KMS-11 (cell line): ENCODE measurements around the gene GRM8.

Experiments
- H2AFZ ChIP-seq: fragments of 200-600 bp; sonication (generic); 2 replicates; pipeline ENCODE4 v1.6.1; 2016; ENCODE audit warnings: antibody characterized with exemption, mixed run types, low read depth
- H3K27ac ChIP-seq: fragments of 200-600 bp; sonication (generic); 2 replicates; pipeline ENCODE4 v1.6.1; 2016; ENCODE audit warnings: mild to moderate bottlenecking, mixed run types
- H3K27me3 ChIP-seq: fragments of 200-600 bp; sonication (generic); 2 replicates; pipeline ENCODE4 v1.6.1; 2017; ENCODE audit warnings: mild to moderate bottlenecking, low read depth, mixed run types, moderate library complexity; ENCODE audit not compliant: insufficient read depth
- H3K36me3 ChIP-seq: fragments of 200-600 bp; sonication (generic); 2 replicates; pipeline ENCODE4 v1.6.1; 2017; ENCODE audit warnings: mild to moderate bottlenecking, mixed run types; ENCODE audit not compliant: insufficient read depth
- H3K4me1 ChIP-seq: fragments of 200-600 bp; sonication (generic); 2 replicates; pipeline ENCODE4 v1.6.1; 2016; ENCODE audit warnings: mild to moderate bottlenecking, low read depth, mixed run types; ENCODE audit not compliant: poor library complexity, severe bottlenecking
- H3K4me2 ChIP-seq: fragments of 200-600 bp; sonication (generic); 2 replicates; pipeline ENCODE4 v1.7.0; 2016; ENCODE audit warnings: mild to moderate bottlenecking, mixed run types
- H3K4me3 ChIP-seq: fragments of 200-600 bp; sonication (generic); IDR thresholded peaks from 2 replicates; pipeline ENCODE4 v1.6.1; 2017; ENCODE audit warnings: low read depth, low read length, mixed read lengths; ENCODE audit not compliant: insufficient read depth
- H3K79me2 ChIP-seq: fragments of 200-600 bp; sonication (generic); 2 replicates; pipeline ENCODE4 v1.6.1; 2016; ENCODE audit warnings: low read depth, mixed run types; ENCODE audit not compliant: insufficient read depth
- H3K9ac ChIP-seq: fragments of 200-600 bp; sonication (generic); 2 replicates; pipeline ENCODE4 v1.6.1; 2016; ENCODE audit warnings: mild to moderate bottlenecking, mixed run types
- H4K20me1 ChIP-seq: fragments of 200-600 bp; sonication (generic); 2 replicates; pipeline ENCODE4 v1.6.1; 2016; ENCODE audit warnings: mild to moderate bottlenecking, mixed run types; ENCODE audit not compliant: insufficient read depth
- CTCF ChIP-seq: fragments of 200-600 bp; sonication (generic); conservative IDR thresholded peaks from 2 replicates; pipeline ENCODE4 v1.6.1; 2017; ENCODE audit warnings: low read depth, mild to moderate bottlenecking, antibody characterized with exemption, low read length, moderate library complexity, mixed read lengths

GRM8 gene

GRCh38 chr7:126843883-126844282 is 408.9 kb downstream of the GRM8 start:
- no peaks in the 10 kb centered on the region for H3K4me1 ChIP-seq
- no peak overlapping the region for H3K4me3 ChIP-seq
- TF ChIP-seq CTCF: no peak
- H3K27ac ChIP-seq: no peak overlapping the region
- H3K36me3 ChIP-seq: no peaks in the 10 kb centered on the region
- H3K79me2 ChIP-seq: no peaks in the 10 kb centered on the region
- H3K9ac ChIP-seq: no peak overlapping the region
- H3K27me3 ChIP-seq: no peaks in the 10 kb centered on the region
- no peak overlapping the region for H3K4me2 ChIP-seq
- no peak overlapping the region for H2AFZ ChIP-seq
- no peaks in the 10 kb centered on the region for H4K20me1 ChIP-seq

GRCh38 chr7:126843336-126843735 is 409.4 kb downstream of the GRM8 start:
- no peaks in the 10 kb centered on the region for H3K79me2 ChIP-seq
- H3K9ac ChIP-seq: no peak overlapping the region
- no peak overlapping the region for H3K4me2 ChIP-seq
- H4K20me1 ChIP-seq: no peaks in the 10 kb centered on the region
- no peak overlapping the region for H3K4me3 ChIP-seq
- no peak overlapping the region for H3K27ac ChIP-seq
- no peak overlapping the region for H2AFZ ChIP-seq
- no peaks in the 10 kb centered on the region for H3K27me3 ChIP-seq
- H3K4me1 ChIP-seq: no peaks in the 10 kb centered on the region
- no peak for TF ChIP-seq CTCF
- H3K36me3 ChIP-seq: no peaks in the 10 kb centered on the region

- Histone ChIP-seq H3K36me3 (no peaks in the 10 kb centered on the region), H3K4me3 (no peak overlapping the region), H4K20me1 (no peaks in the 10 kb centered on the region), H3K27ac (no peak overlapping the region), H2AFZ (no peak overlapping the region), H3K4me2 (no peak overlapping the region), H3K4me1 (no peaks in the 10 kb centered on the region), H3K27me3 (no peaks in the 10 kb centered on the region), H3K79me2 (no peaks in the 10 kb centered on the region), H3K9ac (no peak overlapping the region)
- TF ChIP-seq CTCF: no peak
Observed at GRCh38 chr7:126842451-126842850, 410.3 kb downstream of the GRM8 start.

GRCh38 chr7:126840869-126841268 is 411.9 kb downstream of the GRM8 start:
- Histone ChIP-seq H3K4me3 (no peak overlapping the region), H3K27ac (no peak overlapping the region), H4K20me1 (no peaks in the 10 kb centered on the region), H3K4me2 (no peak overlapping the region), H3K27me3 (no peaks in the 10 kb centered on the region), H2AFZ (no peak overlapping the region), H3K4me1 (no peaks in the 10 kb centered on the region), H3K36me3 (no peaks in the 10 kb centered on the region), H3K79me2 (no peaks in the 10 kb centered on the region), H3K9ac (no peak overlapping the region)
- TF ChIP-seq CTCF: no peak

GRCh38 chr7:126839624-126840023 is 413.1 kb downstream of the GRM8 start:
- Histone ChIP-seq H2AFZ (no peak overlapping the region), H3K9ac (no peak overlapping the region), H3K27ac (no peak overlapping the region), H3K27me3 (no peaks in the 10 kb centered on the region), H3K4me2 (no peak overlapping the region), H3K4me1 (no peaks in the 10 kb centered on the region), H3K4me3 (no peak overlapping the region), H4K20me1 (no peaks in the 10 kb centered on the region), H3K79me2 (no peaks in the 10 kb centered on the region), H3K36me3 (no peaks in the 10 kb centered on the region)
- no peak for TF ChIP-seq CTCF
